Ureter (tissue), 1 donor: ENCODE data around the gene ZNF844. TPM values are rescaled to one million over a fixed set of nuclear protein-coding genes. Genes with fewer than 3 reads are reported as not detected.
"Not testable (repeated sequence)": the region's sequence is repeated elsewhere in the genome, so short reads cannot be mapped to it uniquely, and the experiment has no call there.

Experiments
- DNase-seq: peaks from one replicate; pipeline ENCODE4 v3.0.0-alpha.2; 2020; ENCODE audit warnings: low spot score
- total RNA-seq: library from RNA; stranded (reverse); gene quantifications from one replicate; pipeline ENCODE4 v1.2.4, GENCODE V29; 2023
- donor health status: DM: yes; HTN: yes; CAD: no.

ZNF844 gene
- total RNA-seq, 1 donor from 2014 or later = 20.1 TPM

DNA sequence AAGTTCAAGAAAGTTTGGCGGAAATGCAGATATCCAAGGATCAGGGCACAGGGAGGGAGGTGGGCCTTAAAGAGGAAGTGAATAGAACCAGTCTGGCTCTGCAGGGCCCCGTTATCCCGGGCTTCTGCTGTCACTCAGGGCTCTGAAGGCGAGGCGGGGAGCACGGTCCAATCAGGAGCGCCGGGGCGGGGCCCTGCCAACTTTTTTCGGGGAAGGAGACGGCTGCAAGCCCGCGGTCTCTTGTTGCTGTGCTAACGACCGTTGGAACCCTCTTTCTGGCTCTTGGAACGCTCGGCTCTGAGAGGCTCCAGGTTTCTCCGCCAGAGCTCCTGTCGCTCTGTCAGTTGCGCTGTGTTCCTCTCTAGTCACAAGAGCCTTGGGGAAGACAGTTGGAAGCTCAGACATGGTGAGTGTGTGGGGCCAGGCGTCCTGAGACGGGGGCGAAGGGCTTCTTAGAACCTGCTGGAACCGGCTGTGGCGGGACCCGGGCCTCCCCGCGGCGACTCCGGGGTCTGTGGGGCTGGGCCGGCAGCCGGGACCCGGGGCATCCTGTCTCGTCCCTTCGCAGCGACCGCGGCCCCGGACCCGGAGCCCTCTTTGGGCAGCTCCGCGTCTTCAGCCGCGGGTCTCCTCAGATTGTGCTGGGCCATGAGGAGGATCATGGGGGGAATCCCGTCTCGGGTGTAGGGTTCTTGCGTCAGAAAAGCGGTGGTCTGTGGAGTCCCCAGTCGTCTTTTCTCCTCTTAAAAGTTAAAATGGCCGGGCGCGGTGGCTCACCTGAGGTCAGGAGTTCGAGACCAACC is 27.7 kb downstream of the ZNF844 start:
- DNase-seq = peak; percentile 88

DNA sequence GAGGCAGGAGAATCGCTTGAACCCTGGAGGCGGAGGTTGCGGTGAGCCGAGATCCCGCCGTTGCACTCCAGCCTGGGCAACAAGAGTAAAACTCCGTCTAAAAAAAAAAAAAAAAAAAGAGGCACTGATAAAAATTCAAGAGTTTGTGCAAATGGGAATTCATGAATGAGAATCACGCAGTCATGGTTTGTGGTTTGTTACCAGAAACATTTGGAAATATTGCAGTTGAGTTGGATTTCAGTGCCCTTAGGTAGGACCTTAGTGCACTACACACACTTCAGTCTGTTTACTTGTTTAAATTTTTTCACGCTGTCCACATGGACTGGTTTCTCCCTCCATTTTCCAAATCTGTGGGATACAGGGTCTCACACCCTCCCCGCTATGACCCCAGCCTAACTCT is 28.4 kb downstream of the ZNF844 start:
- no peak for DNase-seq

DNA sequence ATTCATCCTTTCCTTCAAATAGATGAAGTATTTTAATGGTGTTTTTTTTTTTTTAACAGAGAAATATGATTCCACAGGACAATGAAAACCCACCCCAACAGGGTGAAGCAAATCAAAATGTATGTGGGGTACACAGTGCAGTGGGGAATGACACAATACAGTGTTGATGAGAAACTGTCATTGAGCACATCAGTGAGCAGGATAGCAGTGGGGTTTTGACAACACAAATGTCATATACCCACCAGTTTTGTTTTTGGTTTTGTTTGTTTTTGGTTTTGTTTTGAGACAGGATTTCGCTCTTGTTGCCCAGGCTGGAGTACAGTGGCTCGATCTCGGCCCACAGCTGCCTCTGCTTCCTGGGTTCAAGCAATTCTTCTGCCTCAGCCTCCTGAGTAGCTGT is 29.2 kb downstream of the ZNF844 start:
- no peak for DNase-seq

DNA sequence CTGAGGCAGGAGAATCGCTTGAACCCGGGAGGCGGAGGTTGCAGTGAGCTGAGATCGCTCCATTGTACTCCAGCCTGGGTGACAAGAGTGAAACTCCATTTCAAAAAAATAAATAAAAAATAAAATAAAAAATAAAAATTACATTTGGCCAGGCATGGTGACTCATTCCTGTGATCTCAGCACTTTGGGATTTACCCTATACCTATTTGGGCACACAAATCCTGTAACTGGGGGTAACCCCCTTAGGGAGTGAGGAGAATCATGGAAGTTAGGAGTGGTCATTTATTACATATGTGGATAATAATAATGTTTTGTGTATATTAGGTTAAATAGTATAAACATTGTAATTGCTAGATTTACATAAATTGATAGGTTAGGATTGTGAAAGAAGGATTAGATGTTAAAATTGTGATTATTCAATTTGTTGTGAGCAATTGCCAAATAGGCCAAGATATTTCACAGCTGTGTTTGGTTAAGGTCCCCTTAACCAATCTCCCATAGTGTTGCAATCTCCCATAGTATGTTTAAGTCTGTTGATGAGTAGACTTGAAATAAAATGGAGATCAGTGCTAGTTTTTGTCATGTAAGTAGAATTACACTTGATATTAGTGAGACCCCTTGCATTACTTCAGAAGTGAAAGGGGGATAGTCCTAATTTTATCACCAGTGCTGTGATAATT is 30.7 kb downstream of the ZNF844 start:
- no peak for DNase-seq

DNA sequence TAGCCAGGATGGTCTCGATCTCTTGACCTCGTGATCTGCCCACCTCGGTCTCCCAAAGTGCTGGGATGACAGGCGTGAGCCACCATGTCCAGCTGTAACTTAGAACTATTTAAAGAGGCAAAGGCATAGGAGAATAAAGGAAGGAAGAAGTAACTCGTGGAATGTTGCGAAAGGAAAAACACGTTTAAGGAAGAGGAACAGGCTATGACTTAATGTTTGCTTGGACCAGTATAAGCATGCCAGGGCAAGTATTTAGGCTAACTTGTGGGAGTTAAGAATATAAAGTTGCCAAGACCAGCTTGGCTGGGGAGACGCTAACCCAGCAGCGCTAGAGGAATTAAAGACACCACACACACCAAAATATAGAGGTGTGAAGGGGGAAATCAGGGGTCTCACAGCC is 33.5 kb downstream of the ZNF844 start:
- no peak for DNase-seq

DNA sequence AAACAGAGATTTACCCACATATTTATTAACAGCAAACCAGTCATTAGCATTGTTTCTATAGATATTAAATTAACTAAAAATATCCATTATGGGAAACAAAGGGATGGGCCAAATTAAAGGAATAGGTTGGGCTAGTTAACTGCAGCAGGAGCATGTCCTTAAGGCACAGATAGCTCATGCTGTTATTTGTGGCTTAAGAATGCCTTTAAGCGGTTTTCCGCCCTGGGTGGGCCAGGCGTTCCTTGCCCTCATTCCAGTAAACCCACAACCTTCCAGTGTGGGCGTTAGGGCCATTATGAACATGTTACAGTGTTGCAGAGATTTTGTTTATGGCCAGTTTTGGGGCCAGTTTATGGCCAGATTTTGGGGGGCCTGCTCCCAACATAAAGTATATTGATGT is 39.4 kb downstream of the ZNF844 start:
- DNase-seq = not testable (repeated sequence)

DNA sequence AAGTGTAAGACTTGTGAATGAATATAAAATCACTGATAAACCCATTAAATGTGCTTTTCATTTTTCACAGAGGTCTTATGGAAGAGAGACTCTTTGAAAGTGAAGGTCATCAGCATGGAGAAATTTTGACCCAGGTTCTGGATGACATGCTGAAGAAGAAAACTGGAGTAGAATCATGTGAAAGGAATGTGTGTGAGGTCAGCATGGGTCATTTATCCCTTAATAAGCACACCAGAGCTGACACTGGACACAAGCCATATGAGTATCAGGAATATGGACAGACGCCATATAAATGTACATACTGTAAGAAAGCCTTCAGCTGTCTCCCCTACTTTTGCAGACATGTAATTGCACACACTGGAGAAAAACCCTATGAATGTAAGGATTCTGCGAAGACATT is 46.6 kb downstream of the ZNF844 start:
- no peak for DNase-seq

DNA sequence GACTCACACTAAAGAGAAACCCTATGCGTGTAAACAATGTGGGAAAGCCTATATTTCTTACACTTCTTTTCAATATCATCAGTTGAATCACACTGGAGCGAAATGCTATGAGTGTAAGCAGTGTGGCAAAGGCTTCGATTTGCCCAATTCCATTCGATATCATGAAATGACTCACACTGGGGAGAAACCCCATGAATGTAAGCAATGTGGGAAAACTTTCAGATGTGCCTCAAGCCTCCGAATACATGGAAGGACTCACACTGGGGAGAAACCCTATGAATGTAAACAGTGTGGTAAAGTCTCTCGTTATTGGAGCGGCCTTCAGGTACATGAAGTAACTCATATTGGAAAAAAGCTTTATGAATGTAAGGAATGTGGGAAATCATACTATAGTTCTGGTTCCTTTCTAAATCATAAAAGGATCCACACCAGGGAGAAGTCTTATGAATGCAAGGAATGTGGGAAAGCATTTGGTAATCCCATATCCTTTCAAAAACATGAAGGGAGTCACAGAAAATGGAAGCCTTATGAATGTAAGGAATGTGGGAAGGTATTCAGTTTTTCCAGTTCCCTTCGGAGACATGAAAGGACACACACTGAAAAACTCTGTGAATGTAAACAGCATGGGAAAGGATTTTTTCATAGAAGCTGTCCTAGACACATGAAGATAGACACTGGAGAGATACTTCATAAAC is 47.6 kb downstream of the ZNF844 start:
- no peak for DNase-seq

DNA sequence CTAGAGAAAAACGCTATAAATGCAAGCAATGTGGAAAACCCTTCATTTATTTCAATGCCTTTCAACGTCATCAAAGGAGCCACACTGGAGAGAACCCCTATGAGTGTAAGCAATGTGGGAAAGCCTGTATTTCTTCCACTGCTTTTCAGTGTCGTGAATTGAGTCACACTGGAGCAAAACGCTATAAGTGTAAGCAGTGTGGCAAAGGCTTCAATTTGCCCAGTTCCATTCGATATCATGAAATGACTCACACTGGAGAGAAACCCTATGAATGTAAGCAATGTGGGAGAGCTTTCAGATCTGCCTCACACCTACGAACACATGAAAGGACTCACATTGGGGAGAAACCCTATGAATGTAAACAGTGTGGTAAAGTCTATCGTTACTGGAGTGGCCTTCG is 48.2 kb downstream of the ZNF844 start:
- DNase-seq = no peak

DNA sequence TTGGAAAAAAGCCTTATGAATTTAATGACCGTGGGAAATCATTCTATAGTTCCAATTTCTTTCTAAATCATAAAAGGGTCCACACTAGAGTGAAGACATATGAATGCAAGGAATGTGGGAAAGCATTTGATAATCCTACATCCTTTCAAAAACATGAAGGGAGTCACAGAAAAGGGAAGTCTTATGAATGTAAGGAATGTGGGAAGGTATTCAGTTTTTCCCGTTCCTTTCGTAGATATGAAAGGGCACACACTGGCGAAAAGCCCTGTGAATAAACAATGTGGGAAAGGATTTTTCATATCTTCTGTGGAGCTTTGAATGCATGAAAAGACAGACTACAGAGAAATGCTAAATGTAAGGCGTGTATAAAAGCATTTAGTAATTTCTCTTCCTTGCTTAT is 48.6 kb downstream of the ZNF844 start:
- no peak for DNase-seq

DNA sequence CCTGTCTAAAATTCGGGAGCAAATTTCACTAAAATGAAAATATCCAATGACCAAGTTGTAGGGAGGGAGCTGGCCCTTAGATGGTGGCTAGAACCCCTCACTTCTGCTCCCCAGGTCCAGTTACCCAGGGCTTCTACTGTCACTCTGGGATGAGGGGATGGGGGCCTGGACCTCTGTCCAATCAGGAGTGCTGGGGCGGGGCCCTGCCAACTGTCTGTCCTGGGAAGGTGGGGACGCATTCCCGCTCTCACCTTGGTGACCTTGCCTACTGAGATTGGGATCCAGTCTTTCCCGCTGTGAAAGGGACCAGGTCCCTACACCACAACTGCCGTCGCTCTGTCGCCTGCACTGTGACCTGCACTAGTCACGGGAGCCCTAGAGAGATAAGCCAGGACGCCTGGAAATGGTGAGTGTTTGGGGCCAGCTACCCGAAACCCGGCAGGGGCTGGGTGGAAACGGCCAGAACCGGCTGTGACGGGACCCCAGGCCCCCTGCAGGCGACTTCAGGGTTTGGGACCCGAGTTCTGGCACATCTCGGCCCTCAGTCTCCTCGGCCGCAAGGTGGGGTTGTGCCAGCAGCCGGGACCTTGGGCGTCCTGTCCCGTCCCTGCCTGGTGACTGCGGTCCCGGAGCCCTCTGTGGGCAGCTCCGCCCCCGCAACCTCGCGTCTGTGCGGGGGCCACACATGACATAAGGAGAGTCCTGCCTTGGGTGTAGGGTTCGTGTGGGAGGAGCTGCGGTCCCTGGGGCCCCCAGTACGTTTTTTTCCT is 52.9 kb downstream of the ZNF844 start:
- no peak for DNase-seq

DNA sequence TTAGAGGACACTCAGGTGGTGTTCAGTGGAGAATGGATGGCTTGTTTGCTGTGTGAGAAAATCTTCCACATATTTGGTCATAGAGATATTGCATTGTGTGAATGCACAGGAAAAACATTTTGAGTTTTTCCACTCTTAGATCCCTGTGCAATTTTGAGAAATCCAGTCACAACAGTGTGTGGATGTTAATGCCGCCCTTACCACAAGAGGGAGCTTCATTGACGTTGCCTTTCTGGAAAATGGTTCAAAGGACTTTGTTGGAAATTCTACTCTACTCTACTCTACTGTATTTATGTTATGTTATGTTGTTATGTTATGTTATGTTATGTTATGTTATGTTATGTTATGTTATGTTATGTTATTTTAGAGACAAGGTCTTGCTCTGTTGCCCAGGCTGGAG is 62.2 kb downstream of the ZNF844 start:
- no peak for DNase-seq

Other genes starting within 250 kb of the ZNF844 start
- gene ZNF439, start 216.0 kb upstream of the ZNF844 start, total RNA-seq = 25.3 TPM
- gene ZNF69, start 176.9 kb upstream of the ZNF844 start, total RNA-seq = 17.9 TPM
- 27.0 TPM for gene ZNF700, start 139.6 kb upstream of the ZNF844 start, total RNA-seq
- 8.7 TPM for gene ZNF763, start 99.7 kb upstream of the ZNF844 start, total RNA-seq
- 20.0 TPM for gene ZNF433, start 29.1 kb upstream of the ZNF844 start, total RNA-seq
- gene ZNF878, start 11.8 kb upstream of the ZNF844 start, total RNA-seq = 1.1 TPM
- 2.6 TPM for gene ZNF20, start 75.6 kb downstream of the ZNF844 start, total RNA-seq
- gene ZNF625, start 92.0 kb downstream of the ZNF844 start, total RNA-seq = 13.3 TPM
- 15.3 TPM for gene ZNF136, start 98.4 kb downstream of the ZNF844 start, total RNA-seq
- 34.4 TPM for gene ZNF44, start 230.2 kb downstream of the ZNF844 start, total RNA-seq